ENCODE data around the gene LAX1. TPM values are rescaled to one million over a fixed set of nuclear protein-coding genes. Genes with fewer than 3 reads are reported as not detected.
A peak's percentile ranks its signal among the peaks of the same experiment; 100 is the strongest.

LAX1 gene
- total RNA-seq, 1 experiment from 2014 or later = not detected

- peak; percentile 94 for ATAC-seq
- Mint-ChIP-seq H3K4me3 (peak within 1 kb of the TSS; percentile 91), H3K27ac (peak within 1 kb of the TSS; percentile 99), H3K9me3 (peaks cover 26% of the 10 kb centered on the region), H3K36me3 (peaks cover 39% of the 10 kb centered on the region), H3K27me3 (ENCODE audit: low read depth) (no peaks in the 10 kb centered on the region; the same call in 1 of the 2 replicates), H3K4me1 (peaks cover 44% of the 10 kb centered on the region)
- ChIA-PET CTCF (interaction anchor here (0.6 kb wide), 1 partner anchor 119 kb away, joined by 3 read pairs; no protein-coding TSS in a partner anchor), POLR2A (no interaction called here)
- DNase-seq (ENCODE audit: low spot score) = peak; percentile 98
- peak; percentile 45; the same call in 1 of the 2 replicates for TF ChIP-seq GABPB1 (CRISPR knock-in tag; IDR thresholded peaks at IDR 0.05)
- 0 out of 2 replicates have a peak, but pooled peaks have one; percentile 25 for TF ChIP-seq NR2C2 (CRISPR knock-in tag; IDR thresholded peaks at IDR 0.05)
- TF ChIP-seq NR1H2 (CRISPR knock-in tag; IDR thresholded peaks at IDR 0.05) = no peak
- TF ChIP-seq ETV6 (CRISPR knock-in tag; IDR thresholded peaks at IDR 0.05) = peak; percentile 75
- no peak for TF ChIP-seq ZNF121 (CRISPR knock-in tag; IDR thresholded peaks at IDR 0.05)
- TF ChIP-seq NFE2L1 (CRISPR knock-in tag; IDR thresholded peaks at IDR 0.05) = no peak
- no peak for TF ChIP-seq FOXP1 (CRISPR knock-in tag; IDR thresholded peaks at IDR 0.05; ENCODE audit: borderline replicate concordance)
- 0 out of 2 replicates have a peak, but pooled peaks have one; percentile 23 for TF ChIP-seq ARID4B (CRISPR knock-in tag; IDR thresholded peaks at IDR 0.05; ENCODE audit: borderline replicate concordance)
- no peak for TF ChIP-seq JAZF1 (CRISPR knock-in tag; IDR thresholded peaks at IDR 0.05)
- peak; percentile 79 for TF ChIP-seq MAX (CRISPR knock-in tag; IDR thresholded peaks at IDR 0.05)
- TF ChIP-seq FOXK1 (CRISPR knock-in tag; IDR thresholded peaks at IDR 0.05) = 0 out of 2 replicates have a peak, but pooled peaks have one; percentile 28
- TF ChIP-seq SMAD4 (CRISPR knock-in tag; IDR thresholded peaks at IDR 0.05) = no peak
- no peak for TF ChIP-seq NR3C1 (CRISPR knock-in tag; conservative IDR thresholded peaks at IDR 0.05; ENCODE audit: low read depth)
- no peak for TF ChIP-seq CTCF (IDR thresholded peaks at IDR 0.05)
- TF ChIP-seq AR (CRISPR knock-in tag; IDR thresholded peaks at IDR 0.05) = no peak
- TF ChIP-seq USF2 (CRISPR knock-in tag; IDR thresholded peaks at IDR 0.05) = peak; percentile 98
- TF ChIP-seq MYBL2 (CRISPR knock-in tag; IDR thresholded peaks at IDR 0.05) = peak; percentile 50; the same call in 1 of the 2 replicates
- peak; percentile 78; the same call in 1 of the 2 replicates for TF ChIP-seq TEAD1 (CRISPR knock-in tag; IDR thresholded peaks at IDR 0.05)
- TF ChIP-seq CDX4 (CRISPR knock-in tag; IDR thresholded peaks at IDR 0.05; ENCODE audit: borderline replicate concordance) = no peak
- TF ChIP-seq PREB (CRISPR knock-in tag; IDR thresholded peaks at IDR 0.05; ENCODE audit: borderline replicate concordance) = no peak
- peak; percentile 46; the same call in 1 of the 2 replicates for TF ChIP-seq ZNF281 (CRISPR knock-in tag; IDR thresholded peaks at IDR 0.05)
- no peak for TF ChIP-seq CBFB (CRISPR knock-in tag; IDR thresholded peaks at IDR 0.05; ENCODE audit: low read depth)
These were observed 30.7 kb downstream of the LAX1 start, which contains the start of the genes ZBED6 and ZC3H11A for GRCh38 chr1:203795441-203796235. Gene ZBED6, plus strand, starts transcription at chr1:203795623. Its CDS starts 1,900 bp downstream, at chr1:203797523. Gene ZC3H11A, plus strand, starts transcription at chr1:203795623. Its CDS starts 21,448 bp downstream, at chr1:203817071.
